NCI-H82 treated with DMSO at 0.1 percent for 48 hours (cell line): Measurements from ENCODE around the gene PARD3.

ENCODE experiments used
- DNase-seq: peaks from one replicate; lab custom pipeline; 2025; ENCODE audit not compliant: unreplicated experiment; lab: John Stamatoyannopoulos, UW

PARD3 gene

DNA sequence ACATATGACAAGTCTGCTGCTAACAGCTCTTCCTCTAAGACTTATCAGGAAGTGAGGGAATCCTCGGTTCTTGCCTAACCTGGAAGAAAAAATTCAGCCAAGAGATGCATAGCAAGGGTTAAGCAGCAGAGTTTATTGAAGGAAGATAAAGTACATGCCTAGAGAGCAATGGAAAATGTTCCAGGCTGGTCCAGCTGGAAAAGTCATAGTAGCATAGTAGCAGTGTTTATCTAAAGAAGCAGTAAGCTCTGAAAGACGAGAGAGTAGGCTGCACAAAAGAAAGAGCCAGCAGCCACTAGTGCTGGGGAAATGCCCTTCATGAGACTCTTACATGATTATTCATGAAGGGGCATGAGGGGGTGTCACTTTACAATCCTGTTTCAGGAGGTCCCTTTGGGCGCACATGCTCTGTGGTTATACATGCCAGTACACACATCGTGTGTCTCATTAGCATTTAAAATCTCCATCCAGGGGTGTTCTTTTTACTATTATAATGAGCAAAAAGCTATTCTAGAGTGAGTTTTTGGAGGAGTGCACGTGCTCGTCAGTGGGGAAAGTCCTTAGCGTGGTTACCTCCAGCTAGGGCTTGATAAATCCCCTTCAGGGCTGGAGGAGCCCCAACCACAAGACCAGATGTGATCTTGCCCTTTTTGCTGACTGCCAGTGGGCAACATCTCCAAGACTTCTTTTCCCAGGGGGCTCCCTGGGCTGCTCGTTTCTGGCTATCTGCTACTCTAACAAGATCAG is 716.1 kb downstream of the PARD3 start:
- DNase-seq = no peak

DNA sequence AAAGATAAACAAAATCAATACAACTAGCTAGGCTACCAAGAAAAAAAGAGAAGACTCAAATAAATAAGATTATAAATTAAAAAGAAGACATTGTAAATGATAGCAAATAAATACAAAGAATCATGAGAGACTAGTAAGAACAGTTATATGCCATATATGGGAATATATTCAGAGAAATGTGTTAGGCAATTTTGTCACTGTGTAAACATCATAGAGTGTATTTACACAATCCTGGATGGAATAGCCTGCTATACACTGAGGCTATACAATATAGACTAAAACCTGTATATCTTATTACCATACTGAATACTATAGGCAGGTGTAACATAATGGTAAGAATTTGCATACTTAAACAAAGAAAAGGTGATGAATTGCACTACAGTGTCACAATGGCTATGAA is 717.4 kb downstream of the PARD3 start:
- DNase-seq = no peak

DNA sequence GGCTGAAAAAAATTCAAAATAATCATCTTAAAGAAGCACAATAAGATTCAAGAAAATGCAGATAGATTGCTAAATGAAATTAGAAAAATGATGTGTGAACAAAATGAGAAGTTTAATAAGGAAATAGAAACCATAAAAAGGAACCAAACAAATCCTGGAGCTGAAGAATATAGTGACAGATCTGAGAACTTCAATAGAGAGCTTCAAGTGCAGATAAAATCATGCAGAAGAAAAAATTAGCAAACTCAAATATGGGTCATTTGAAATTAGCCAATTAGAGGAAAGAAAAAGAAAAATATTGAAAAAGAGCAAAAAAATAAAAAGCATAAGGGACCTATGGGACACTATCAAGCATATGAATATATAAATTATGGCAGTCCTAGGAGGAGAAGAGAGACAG is 720.1 kb downstream of the PARD3 start:
- no peak for DNase-seq

DNA sequence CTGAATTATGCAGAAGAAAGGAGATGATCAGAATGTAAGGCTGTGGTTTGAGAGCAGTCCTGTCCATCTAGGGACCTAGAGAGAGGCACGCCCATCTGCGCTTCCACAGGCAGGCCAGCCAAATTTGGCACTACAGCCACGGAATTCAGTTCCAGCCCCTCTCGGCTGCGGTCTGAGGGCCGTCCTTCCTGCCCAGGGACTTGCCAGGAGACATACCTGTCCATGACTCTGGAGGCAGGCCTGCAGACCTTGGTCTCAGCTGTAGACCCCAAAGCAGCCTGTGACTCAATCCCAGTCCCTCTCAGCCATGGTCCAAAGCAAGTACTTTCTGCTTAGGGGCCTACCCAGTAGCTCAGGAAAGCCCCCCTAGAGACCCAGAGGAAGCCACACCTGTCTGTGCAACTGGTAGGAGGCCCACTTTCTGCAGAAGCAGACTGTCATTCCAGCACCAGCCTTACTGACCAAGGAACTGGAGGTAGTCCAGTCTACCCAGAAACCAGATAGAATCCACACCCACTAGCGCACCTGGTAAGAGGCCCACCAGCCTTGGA is 720.9 kb downstream of the PARD3 start:
- no peak for DNase-seq

DNA sequence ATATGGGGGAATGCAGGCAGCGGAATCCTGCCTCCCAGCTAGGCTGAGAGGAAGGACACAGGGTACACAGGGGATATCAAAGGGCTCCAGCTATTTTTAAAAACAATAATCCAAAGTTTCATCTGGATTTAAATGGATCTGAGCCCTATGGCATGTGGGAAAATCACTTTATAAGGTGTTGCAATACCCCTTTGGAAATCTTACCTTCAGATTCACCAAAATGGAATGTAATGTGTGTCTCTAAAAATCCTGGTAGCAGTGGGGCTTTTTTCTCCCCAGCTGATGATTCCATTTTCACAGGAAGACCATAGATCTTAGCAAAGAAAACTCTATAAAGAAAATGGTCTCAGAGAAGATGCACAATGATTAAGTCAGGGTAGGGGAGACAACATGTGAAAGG is 722.2 kb downstream of the PARD3 start:
- no peak for DNase-seq

DNA sequence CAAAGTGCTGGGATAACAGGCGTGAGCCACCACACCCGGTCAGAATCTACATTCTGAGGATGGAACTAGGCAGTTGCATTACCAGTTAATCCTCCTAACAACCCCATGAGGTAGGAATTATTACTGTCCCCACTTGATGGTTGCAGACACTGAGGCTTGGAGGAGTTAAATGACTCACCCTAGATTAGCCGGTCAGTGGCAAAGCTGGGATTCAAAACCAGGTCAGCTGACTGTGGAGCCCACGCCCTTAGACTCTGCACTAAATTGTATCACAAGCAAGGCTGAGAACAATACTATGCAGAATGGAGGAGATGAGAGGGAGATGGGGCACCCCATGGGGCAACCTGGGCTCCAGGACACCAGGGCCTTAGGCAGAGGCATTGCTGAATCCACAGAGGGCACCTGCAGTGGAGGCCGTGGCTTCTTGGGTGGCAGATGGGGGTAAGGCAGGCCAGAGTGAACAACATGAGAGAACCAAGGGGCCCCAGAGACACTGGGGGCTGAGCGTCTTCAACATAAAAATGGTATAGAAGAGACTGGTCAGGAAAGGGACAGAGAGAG is 723.4 kb downstream of the PARD3 start:
- DNase-seq = no peak

DNA sequence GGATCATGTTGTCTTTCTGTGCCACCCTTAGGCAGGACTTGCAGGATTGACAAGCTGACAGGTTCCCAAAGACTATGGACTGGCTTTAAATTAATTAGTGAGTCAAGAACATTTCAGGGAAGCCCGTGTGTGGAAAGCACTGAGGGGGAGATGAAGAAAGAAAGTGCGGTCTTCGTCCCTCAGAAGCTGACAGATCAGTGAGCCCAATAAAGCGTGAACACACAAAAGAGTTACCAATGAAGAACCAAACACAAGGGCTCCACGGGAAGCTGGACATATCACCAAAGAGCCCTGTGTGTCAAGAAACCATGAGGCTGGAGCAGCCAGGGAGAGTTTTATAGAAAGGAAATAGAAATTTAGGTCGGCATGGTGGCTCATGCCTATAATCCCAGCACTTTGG is 725.8 kb downstream of the PARD3 start:
- DNase-seq = no peak

DNA sequence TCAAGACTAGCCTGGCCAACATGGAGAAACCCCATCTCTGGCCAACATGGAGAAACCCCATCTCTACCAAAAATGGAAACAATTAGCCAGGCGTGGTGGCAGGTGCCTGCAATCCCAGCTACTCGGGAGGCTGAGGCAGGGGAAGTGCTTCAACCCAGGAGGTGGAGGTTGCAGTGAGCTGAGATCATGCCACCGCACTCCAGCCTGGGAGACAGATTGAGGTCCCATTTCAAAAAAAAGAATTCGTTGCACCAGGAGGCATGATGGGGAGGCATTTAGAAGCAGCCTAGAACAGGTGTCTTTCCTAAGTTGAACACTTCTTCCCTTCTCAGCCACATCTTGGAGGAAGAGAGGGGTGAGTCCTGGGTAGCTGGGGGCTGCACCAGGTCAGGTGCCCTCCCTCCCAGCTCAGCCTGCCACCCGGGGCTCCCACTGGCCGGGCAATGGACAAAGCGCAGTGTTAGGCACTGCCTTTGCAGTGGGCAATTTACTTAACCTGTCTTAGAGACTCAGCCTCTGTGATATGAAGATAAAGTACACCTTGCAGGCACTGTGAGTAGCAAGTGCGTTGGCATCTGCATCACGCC is 726.8 kb downstream of the PARD3 start:
- DNase-seq = no peak

DNA sequence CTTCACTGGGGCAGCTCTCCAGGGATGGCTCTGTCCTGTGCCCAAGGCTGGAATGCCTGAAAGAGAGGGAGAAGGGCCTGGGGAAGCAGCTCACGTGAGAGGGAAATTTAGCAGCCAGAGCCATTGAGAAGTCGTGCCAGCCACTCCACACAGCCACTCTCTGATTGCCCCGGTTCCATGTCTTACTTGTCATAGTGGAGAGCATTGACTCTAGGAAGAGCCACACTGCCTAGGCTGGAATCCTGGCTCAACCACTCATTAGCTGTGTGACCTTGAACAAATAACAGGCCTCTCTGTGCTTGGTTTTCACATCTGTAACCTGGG is 728.0 kb downstream of the PARD3 start:
- no peak for DNase-seq

DNA sequence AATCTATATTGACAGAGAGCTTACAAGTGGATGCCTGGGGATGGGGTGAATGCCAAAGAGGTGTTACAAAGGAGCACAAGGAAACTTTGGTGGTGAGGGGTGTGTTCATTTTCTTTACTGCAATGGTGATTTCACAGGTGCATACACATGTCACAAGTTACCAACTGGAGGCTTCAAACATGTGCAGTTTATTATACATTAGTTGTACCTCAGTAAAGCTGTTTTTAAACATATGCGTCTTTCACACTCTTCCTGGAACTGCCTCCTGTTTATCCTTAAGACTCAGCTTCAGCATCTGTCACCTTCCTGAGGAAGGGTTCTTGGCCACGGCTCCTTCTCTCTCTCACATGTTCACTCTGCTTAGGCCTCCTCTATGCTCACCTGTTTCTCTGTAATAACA is 731.5 kb downstream of the PARD3 start:
- no peak for DNase-seq

DNA sequence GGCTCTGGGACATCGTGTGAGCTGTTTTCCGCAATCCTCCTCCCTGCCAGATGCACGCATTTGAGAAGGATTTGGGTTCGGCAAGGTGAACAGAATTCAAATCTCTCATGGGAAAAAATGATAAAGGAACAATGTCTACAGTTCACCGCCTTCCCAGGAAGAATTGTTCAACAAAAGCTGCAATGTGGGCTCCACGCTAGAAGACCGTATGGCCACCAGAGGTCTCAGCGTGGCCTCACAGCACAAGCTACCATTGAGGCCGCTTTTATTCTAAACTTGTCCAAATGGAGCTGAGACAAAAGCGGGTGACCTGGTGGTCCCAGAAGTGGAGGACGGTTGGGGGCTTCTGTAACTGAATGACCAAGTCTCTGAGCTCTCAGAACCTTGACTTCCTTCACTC is 733.1 kb downstream of the PARD3 start:
- no peak for DNase-seq

DNA sequence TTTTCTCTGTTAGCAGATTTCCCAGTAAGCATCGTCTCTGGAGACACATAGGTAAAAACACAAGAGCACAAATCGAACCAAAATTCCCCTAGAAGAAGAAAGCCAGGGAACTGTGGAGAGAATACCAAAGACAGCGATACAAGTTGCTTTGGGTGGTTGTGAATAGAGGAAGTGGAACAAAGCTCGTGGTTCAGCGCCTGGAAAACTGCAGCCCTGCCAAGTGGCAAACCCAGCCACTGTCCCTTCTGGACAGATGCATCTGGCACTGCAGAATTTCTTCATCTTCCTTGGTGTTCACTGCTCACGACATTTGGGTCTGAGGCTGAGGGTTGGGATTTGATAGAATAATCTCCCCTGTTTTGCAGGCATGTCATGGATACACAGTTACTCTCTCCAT is 733.8 kb downstream of the PARD3 start:
- DNase-seq = no peak

DNA sequence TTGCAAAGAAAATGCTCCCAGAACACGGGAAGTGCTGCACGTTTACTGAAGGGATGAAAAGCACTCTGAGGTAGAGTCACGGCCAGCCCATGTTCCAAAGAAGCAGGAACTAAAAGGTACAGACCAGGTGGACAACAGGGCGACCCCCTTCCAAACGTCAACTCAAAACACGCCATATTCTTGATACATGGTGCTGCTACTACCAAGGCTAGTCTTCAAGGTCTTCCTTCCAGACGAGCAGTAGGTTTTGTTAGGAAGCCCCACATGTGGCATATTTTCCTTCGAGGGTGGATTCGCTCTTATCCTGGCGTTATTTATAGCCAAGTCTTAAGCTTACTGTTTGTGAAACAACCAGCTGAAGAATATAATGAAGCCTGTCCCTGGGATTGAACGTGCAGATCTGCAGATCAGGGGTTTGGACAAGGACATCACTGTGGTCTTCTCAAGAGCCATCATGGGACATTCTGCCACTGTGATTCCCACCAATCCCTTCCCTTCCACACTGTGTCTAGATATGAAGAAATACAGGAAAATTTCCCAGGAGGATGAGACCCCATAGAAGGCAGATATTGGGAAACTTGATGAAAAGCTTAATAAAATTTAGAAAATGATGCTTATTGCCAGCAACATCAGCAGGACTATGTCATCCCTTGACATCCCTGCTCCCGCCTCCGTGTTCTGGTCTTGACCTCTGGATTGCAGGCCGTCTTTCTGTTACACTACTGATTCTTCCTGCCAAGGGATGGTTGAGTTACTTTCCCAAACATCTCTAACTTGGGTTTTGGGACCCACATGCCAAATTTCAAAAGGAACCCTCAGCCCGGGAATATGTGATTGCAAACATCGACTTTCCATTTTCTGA is 734.4 kb downstream of the PARD3 start:
- DNase-seq = no peak

DNA sequence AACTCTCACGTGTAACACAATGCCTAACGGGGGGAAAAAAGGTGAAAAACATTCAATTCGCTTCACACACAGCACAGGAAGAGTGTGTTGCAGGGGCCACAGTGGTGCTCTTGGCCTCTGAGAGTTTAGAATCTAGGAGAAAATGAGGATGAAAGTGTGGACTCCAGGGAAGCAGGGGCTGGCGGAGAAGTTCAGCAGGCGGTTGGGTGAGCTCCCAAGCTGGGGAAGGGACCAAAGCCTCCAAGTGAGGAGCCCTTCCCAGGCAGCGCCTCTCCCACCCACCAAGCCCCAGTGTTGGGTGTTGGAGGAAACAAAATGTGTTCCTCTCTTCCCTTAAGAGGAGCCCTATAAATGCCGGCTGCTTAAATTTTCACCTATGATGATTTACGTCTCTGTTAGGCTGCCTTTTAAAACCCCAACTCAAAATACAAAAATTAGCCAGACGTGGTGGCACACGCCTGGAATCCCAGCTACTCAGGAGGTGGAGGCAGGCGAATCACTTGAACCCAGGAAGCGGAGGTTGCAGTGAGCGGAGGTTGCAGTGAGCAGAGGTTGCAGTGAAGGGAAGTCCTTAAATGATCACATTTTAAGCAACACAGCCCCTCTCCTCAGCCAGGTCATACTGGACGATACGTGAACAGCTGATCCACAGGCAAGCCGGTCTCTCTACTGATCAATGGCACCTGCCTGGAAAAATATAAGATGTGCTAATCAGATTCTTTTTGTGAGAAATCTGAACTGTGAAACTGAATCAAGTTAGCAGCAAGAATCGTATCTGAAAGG is 735.2 kb downstream of the PARD3 start:
- DNase-seq = no peak

DNA sequence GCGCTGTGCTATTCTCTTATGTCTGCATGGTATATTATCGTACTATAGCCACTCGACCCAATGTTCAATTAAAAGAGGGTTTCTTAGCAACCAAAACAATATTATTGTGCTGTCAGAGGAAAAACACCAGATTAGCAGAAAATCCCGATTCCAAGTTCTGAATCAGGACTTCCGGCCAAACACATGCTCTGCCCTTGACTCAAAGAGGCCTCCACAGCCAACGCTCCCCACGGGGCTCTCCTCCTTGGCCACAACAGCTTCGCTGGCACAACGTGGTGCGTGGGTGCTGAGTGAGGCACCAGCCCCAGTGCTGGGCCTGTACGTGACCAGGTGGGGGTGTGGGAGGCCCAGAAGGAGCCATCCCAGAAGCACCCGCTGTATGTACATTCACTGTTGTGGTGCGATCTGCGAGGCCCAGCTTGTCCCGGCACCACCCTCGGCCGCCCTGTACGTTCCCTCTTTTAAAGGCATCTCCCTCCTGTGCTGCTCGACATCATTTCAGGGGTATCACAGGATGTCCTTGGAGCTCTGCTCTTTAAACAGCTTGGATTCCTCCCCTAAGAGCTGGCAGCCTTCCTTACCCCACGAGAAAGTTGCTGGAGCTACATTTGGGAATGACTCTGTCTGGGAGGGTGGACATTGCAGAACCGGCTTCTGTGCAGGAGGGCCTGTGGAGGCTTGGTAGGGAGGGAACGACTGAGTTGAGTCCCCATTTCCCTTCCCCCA is 736.2 kb downstream of the PARD3 start:
- DNase-seq = no peak

DNA sequence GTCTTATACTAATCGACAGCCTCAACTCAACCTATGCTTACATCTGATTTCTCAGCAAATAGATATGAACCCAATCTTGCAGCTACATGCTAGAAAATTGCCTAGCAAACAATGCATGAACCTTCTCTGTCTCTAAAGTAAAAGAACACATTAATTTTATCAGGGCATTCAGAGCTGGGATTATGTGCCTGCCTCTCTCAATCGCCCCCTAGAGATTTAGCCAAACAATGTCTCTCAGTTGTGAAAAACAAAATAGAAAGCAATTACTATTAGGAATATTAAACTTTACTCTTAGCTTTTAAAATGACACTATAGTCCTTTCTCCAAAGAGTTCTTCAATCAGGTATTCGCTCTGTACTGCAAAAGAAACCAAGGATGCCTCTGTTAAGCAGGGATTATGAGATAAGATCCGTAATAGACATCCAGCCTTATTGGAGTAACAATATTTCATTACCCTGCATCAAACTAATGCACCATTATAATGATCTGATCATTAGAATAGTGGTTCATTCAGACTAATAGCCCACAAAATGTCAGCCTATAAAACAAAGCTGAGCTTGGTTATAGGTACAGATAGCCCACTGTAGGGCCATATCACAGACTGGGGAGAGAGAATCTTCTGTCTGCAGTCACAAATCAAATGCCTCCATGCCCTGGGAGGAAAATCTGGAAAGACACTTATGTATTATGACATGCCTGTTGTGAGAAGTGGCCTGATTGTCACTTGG is 736.9 kb downstream of the PARD3 start:
- DNase-seq = no peak

DNA sequence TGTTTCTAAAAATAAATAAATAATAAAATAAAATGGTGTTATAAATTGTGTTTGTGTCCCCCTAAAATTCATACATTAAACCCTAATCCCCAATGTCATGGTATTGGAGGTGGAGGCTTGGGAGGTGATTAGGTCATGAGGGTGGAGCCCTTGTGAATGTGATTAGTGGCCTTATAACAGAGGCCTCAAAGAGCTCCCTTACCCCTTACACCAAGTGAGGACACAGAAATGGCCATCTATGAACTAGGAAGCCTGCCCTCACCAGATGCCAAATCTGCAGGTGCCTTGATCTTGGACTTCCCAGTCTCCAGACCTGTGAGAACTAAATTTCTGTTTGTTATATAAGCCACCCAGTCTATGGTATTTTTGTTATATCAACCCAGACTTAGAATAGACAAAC is 738.7 kb downstream of the PARD3 start:
- DNase-seq = no peak

DNA sequence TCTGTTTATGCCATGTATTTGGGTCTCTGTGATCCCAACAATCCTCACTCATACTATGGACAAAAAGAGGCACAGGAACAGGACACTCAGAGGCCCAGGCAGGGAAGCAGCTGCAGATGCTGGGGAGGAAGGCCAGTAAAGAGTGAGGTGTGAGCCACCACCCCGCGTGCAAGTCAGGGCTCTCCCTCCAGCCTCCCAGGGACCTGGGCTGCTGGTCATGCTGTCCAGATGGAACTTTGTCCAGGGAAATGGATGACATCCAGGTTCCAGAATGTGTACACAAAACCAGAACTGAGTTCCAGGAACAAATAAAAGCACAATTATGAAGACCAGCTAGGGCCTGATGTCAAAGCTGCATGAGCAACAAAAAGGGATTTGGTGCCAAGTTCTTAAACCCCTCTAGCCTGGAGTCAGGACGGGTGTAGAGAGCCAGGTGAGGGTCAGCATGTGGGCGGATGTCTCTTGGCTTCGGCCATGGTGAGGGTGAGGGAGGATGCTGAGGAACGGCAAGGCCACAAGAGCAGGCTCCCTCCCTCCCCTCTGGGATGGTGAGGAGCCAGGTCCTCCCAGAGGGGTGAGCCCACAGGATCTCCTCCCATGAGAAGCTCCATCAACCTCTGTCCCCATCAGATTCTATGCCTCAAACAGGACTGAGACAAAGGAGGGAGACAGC is 739.7 kb downstream of the PARD3 start:
- no peak for DNase-seq

DNA sequence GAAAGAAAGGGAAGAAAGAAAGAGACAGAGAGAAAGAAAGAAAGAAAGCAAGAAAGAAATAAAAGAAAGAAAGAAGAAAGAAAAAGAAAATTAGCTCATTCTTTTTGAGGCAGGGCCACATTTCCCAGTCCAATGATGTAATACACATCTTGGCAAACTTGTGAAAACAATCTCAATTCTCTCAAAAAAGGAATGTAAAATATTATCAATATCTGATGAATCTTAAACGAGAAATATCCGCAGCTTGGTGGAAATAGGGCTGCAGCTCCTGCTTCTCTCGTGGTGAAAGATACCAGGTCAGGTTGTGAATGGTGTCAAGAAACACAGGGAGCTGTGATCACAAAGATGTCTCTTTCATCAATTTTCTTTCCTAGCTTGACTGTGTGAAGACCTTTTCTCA is 741.0 kb downstream of the PARD3 start:
- no peak for DNase-seq
